Uterus (tissue), 4 donors: Measurements from ENCODE around the gene CELF2. TPM values are rescaled to one million over a fixed set of nuclear protein-coding genes. Genes with fewer than 3 reads are reported as not detected.
A peak's percentile ranks its signal among the peaks of the same experiment; 100 is the strongest.

ENCODE experiments used
- DNase-seq, 2 donors: peaks; one replicate each; pipeline ENCODE4 v3.0.0-alpha.2; 2019 to 2020
- H3K27ac ChIP-seq, 2 donors: fragments of 200-600 bp; sonication (generic); 1 replicate in 1 of 2; 2 replicates in 1 of 2; pipeline ENCODE4 v1.5.1; 2016 to 2018
- H3K27me3 ChIP-seq, 2 donors: fragments of 200-600 bp; sonication (generic); one replicate each; pipeline ENCODE4 v1.5.1; 2018 to 2019; ENCODE audit warnings: control low read depth in 1 of 2
- H3K36me3 ChIP-seq, 2 donors: fragments of 200-600 bp; sonication (generic); one replicate each; pipeline ENCODE4 v1.5.1; 2019; ENCODE audit warnings: control low read depth in 1 of 2
- H3K4me1 ChIP-seq, 2 donors: fragments of 200-600 bp; sonication (generic); one replicate each; pipeline ENCODE4 v1.5.1; 2018 to 2019; ENCODE audit warnings: control low read depth in 1 of 2
- H3K4me3 ChIP-seq, 2 donors: fragments of 200-600 bp; sonication (generic); 1 replicate in 1 of 2; 2 replicates in 1 of 2; pipeline ENCODE4 v1.5.1; 2018 to 2019; ENCODE audit warnings: mild to moderate bottlenecking in 1 of 2
- H3K9me3 ChIP-seq, 2 donors: fragments of 200-600 bp; sonication (generic); one replicate each; pipeline ENCODE4 v1.5.1; 2019; ENCODE audit warnings: control low read depth in 1 of 2
- POLR2A ChIP-seq, 2 donors: fragments of 450-650 bp; IDR thresholded peaks; one replicate each; pipeline ENCODE4 v1.6.1; 2016; ENCODE audit warnings: antibody characterized with exemption in 2 of 2, mild to moderate bottlenecking in 1 of 2, moderate library complexity in 1 of 2
- intact Hi-C: fragments of 100-400 bp; cut with DNase I; formaldehyde crosslinking; loops from one replicate; pipeline ENCODE4 v1.15.1; 2023; ENCODE audit warnings: low total_unique reads
- total RNA-seq, 4 donors: library from RNA; depleted of rRNA in 3 of 4; stranded (reverse); fragments of >200 nt in 3 of 4; gene quantifications; one replicate each; pipeline versions ENCODE4 v1.1.0 to v1.2.4, GENCODE V29; 2014 to 2023
- TF ChIP-seq, protein P1 (sequence below), 4 experiments: fragments of 200-600 bp in 2 of 4; fragments of 450-650 bp in 2 of 4; sonication (generic) in 2 of 4; IDR thresholded peaks; one replicate each; pipeline ENCODE4 v1.5.1; 2016 to 2019; ENCODE audit warnings: antibody characterized with exemption in 4 of 4, mild to moderate bottlenecking in 2 of 4, moderate library complexity in 1 of 4
- donor health status: DM: yes; HTN: yes; CAD: no.

The CELF2 gene
- total RNA-seq, 4 donors from 2014 or later, result 12.8 to 59.2 (median 44.0) TPM

DNA sequence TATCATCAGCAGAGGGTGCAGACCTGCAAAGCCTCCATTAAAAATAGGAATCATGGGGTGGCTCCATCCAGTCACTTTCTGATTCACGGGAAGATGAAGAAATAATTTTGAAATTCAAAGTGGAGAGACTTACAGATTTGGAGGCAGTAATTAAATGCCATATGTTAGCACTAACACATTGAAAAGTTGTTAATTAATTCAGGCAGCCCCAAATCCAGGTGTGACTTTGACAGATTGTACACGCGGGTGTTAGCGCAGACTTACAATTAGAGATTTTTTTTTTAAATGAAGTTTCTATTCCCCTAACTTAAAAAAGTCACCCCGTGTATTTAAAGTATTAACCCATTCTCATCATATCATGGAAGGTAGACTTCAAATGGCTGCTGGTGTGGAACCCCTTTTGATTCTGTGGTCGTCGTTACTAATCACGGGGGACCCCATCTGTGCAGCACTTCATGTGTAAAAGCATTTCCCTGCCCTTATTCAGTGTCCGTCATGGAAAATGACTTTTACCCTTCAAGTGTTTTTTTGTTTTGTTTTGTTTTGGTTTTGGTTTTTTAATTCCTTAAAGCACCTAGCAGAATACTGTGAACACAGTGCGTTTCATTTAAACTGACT is 235.8 kb downstream of the CELF2 start:
- TF ChIP-seq, protein P1, sequence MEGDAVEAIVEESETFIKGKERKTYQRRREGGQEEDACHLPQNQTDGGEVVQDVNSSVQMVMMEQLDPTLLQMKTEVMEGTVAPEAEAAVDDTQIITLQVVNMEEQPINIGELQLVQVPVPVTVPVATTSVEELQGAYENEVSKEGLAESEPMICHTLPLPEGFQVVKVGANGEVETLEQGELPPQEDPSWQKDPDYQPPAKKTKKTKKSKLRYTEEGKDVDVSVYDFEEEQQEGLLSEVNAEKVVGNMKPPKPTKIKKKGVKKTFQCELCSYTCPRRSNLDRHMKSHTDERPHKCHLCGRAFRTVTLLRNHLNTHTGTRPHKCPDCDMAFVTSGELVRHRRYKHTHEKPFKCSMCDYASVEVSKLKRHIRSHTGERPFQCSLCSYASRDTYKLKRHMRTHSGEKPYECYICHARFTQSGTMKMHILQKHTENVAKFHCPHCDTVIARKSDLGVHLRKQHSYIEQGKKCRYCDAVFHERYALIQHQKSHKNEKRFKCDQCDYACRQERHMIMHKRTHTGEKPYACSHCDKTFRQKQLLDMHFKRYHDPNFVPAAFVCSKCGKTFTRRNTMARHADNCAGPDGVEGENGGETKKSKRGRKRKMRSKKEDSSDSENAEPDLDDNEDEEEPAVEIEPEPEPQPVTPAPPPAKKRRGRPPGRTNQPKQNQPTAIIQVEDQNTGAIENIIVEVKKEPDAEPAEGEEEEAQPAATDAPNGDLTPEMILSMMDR (IDR thresholded peaks at IDR 0.05), result no peak
- TF ChIP-seq POLR2A (IDR thresholded peaks at IDR 0.05), result no peak
- H3K9me3 ChIP-seq, result no peaks in the 10 kb centered on the region
- no peaks in the 10 kb centered on the region for H3K4me1 ChIP-seq
- DNase-seq, result no peak
- intact Hi-C loops, result no loop called here
- H3K4me3 ChIP-seq, result no peak overlapping the region
- H3K27ac ChIP-seq, result no peak overlapping the region
- no peaks in the 10 kb centered on the region for H3K27me3 ChIP-seq
- H3K36me3 ChIP-seq, result no peaks in the 10 kb centered on the region

DNA sequence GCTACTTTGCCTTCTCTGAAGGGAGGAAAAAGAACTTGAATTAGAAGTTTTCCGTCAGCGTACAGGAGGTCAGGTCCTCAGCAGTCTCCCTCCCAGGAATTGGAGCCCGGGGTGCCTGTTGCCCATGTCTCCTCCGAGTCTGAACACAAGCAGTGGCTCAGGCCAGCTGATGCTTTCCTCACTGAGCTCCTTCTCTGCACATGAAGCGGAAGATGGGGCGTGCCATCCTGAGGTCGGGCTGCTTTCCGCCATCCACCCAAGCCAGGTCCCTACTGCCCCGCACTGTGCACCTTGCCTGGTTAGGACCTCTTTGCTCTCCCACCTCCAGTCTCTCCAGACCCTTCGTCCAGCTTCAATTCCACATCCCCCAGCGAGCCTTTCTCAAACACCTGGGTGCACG is 237.5 kb downstream of the CELF2 start:
- intact Hi-C loops, result no loop called here
- Histone ChIP-seq H3K9me3 (no peaks in the 10 kb centered on the region), H3K4me1 (no peaks in the 10 kb centered on the region), H3K36me3 (no peaks in the 10 kb centered on the region), H3K27me3 (no peaks in the 10 kb centered on the region), H3K27ac (no peak overlapping the region), H3K4me3 (no peak overlapping the region)
- TF ChIP-seq POLR2A (IDR thresholded peaks at IDR 0.05), result no peak
- TF ChIP-seq, protein P1 (IDR thresholded peaks at IDR 0.05), result no peak
- DNase-seq, result no peak

DNA sequence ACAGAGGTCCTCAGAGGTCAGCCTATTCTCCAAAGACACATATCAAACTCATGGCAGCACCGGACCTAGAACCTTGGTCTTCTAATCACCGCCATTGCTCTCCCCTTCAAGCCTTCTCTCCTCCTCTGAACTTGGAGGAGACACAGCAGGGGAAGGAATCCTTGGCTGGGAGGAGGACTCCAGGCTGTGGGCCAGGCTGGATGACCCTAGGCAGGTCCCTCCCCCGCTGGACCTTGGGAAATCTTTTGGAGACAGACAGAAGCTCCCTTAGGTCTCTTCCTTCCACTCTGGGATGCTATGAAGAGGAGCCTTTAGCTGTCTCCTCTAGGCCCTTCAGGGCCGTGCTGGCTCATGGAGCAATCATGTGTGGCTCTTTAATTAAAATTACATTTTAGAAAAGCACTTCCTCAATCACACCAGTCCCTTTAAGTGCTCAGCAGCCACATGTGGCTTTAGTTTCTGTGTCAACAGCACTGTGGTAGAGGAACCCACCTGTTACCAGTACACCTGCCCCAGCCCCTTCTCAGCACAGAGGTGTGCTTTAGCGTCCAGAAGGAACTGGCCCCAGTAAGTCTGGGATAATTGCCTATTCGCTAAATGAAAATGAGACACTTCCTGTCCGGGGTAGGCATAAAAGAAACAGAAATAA is 238.2 kb downstream of the CELF2 start:
- peak; percentile 49 to 72 for DNase-seq
- TF ChIP-seq, protein P1 (IDR thresholded peaks at IDR 0.05), result no peak
- no peak for TF ChIP-seq POLR2A (IDR thresholded peaks at IDR 0.05)
- Histone ChIP-seq H3K9me3 (no peaks in the 10 kb centered on the region), H3K36me3 (no peaks in the 10 kb centered on the region), H3K4me1 (no peaks in the 10 kb centered on the region), H3K27ac (no peak overlapping the region), H3K4me3 (no peak overlapping the region), H3K27me3 (no peaks in the 10 kb centered on the region)
- intact Hi-C loops, result no loop called here

DNA sequence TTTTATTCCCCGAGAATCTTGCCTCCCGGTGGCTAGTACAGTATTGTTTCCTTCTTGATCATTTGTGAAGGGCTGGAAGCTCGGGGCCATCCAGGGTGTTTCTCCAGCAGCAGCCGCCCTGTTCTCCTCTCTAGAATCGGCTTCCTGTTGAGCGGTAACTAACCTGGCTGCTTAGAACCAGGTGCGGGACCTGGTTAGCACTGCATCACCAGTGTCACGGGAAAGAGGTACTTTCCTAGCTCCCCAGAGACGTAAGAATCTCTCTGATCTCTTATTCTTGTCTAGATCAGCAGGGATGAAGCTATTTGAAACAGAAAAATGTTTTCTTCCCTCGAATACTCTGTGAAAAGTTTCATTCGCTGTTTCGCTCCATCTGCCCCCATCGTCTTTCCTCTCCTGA is 239.2 kb downstream of the CELF2 start:
- no peaks in the 10 kb centered on the region for H3K9me3 ChIP-seq
- no peak for DNase-seq
- no peak overlapping the region for H3K4me3 ChIP-seq
- peaks cover 0 to under 1% of the 10 kb centered on the region in 2 donors for H3K4me1 ChIP-seq
- intact Hi-C loops, result no loop called here
- TF ChIP-seq, protein P1 (IDR thresholded peaks at IDR 0.05), result no peak
- TF ChIP-seq POLR2A (IDR thresholded peaks at IDR 0.05), result no peak
- no peak overlapping the region for H3K27ac ChIP-seq
- H3K27me3 ChIP-seq, result no peaks in the 10 kb centered on the region
- H3K36me3 ChIP-seq, result no peaks in the 10 kb centered on the region

DNA sequence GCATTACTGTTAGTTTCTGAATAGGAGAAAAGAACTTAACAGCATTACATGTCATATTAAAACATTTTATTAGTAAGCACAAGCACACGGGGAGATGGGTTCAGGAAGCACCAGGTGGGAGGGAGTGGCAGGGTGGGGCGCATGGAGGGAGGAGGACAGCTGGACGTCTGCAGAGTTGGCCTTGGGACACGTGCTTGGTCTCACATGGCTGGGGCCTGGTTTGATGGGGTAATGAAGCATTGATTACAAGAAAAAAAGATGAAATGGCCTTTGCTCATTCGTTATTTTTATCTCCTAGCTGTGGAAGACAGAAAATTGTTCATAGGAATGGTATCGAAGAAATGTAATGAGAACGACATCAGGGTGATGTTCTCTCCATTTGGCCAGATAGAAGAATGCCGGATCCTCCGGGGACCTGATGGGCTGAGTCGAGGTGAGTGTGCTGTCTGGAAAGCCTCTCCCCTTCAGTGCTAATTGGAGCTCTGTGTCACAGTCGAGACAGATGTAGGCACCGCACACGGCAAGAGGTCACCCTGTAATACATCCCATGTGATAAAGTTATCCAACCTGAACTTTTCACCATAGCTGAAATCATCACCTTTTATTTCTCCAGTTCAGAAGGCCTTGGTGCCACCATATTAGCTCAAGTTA is 239.9 kb downstream of the CELF2 start:
- H3K27ac ChIP-seq, result no peak overlapping the region
- no peaks in the 10 kb centered on the region for H3K36me3 ChIP-seq
- no peak overlapping the region for H3K4me3 ChIP-seq
- H3K9me3 ChIP-seq, result no peaks in the 10 kb centered on the region
- DNase-seq, result no peak
- H3K4me1 ChIP-seq, result peaks cover 0 to 4% of the 10 kb centered on the region in 2 donors
- H3K27me3 ChIP-seq, result no peaks in the 10 kb centered on the region
- TF ChIP-seq, protein P1 (IDR thresholded peaks at IDR 0.05), result no peak
- TF ChIP-seq POLR2A (IDR thresholded peaks at IDR 0.05), result no peak
- intact Hi-C loops, result no loop called here
